ENCODE results near the gene KAT2B. TPM values are rescaled to one million over a fixed set of nuclear protein-coding genes. Genes with fewer than 3 reads are reported as not detected.

KAT2B gene
- total RNA-seq, 4 donors from 2014 or later = 12.8 to 52.1 (median 35.2) TPM

GRCh38 chr3:20185331-20185678, 145.1 kb downstream of the KAT2B start:
- no peak for TF ChIP-seq POLR2A (IDR thresholded peaks at IDR 0.05)
- no peak for TF ChIP-seq CTCF (IDR thresholded peaks at IDR 0.05)
- Histone ChIP-seq H3K4me3 (peak overlapping the region; percentile 50 to 67), H3K27ac (no peak overlapping the region), H3K36me3 (no peaks in the 10 kb centered on the region), H3K4me1 (no peaks in the 10 kb centered on the region), H3K9me3 (no peaks in the 10 kb centered on the region), H3K27me3 (no peaks in the 10 kb centered on the region)
- DNase-seq = no peak
- intact Hi-C loops (cut with DNase I; ENCODE audit: low total_unique reads) = no loop called here

GRCh38 chr3:20185679-20186599, 145.7 kb downstream of the KAT2B start, which contains the start of gene SGO1:
SGO1 (minus strand) TSS chr3:20186206; CDS start chr3:20184027, 2,179 bp downstream.
- intact Hi-C loops (cut with DNase I; ENCODE audit: low total_unique reads) = no loop called here
- no peaks in the 10 kb centered on the region for H3K36me3 ChIP-seq

GRCh38 chr3:20186600-20187004, 146.4 kb downstream of the KAT2B start:
- H3K9me3 ChIP-seq = no peaks in the 10 kb centered on the region
- intact Hi-C loops (cut with DNase I; ENCODE audit: low total_unique reads) = no loop called here
- TF ChIP-seq POLR2A (IDR thresholded peaks at IDR 0.05) = no peak
- no peak for TF ChIP-seq CTCF (IDR thresholded peaks at IDR 0.05)

More at GRCh38 chr3:20185679-20186599, 145.7 kb downstream of the KAT2B start, which contains the start of gene SGO1:
- TF ChIP-seq POLR2A (IDR thresholded peaks at IDR 0.05) (peak; percentile 80 to 88), CTCF (IDR thresholded peaks at IDR 0.05) (peak in 1 of 4 experiments; percentile 3)
- peak; percentile 99 for DNase-seq
- H3K27me3 ChIP-seq = no peaks in the 10 kb centered on the region
- H3K27ac ChIP-seq = peak within 1 kb of the TSS; percentile 94 to 95
- H3K4me3 ChIP-seq = peak within 1 kb of the TSS; percentile 50 to 67
- H3K4me1 ChIP-seq = no peaks in the 10 kb centered on the region
- no peaks in the 10 kb centered on the region for H3K9me3 ChIP-seq

GRCh38 chr3:20190991-20191390, 150.7 kb downstream of the KAT2B start:
- Histone ChIP-seq H3K27me3 (no peaks in the 10 kb centered on the region), H3K4me1 (no peaks in the 10 kb centered on the region), H3K27ac (no peak overlapping the region), H3K9me3 (no peaks in the 10 kb centered on the region), H3K36me3 (no peaks in the 10 kb centered on the region), H3K4me3 (no peak overlapping the region)
- intact Hi-C loops (cut with DNase I; ENCODE audit: low total_unique reads) = no loop called here
- DNase-seq = no peak
- TF ChIP-seq POLR2A (IDR thresholded peaks at IDR 0.05) (no peak), CTCF (IDR thresholded peaks at IDR 0.05) (no peak)

More at GRCh38 chr3:20186600-20187004, 146.4 kb downstream of the KAT2B start:
- no peaks in the 10 kb centered on the region for H3K4me1 ChIP-seq
- DNase-seq = no peak
- H3K27me3 ChIP-seq = no peaks in the 10 kb centered on the region
- no peaks in the 10 kb centered on the region for H3K36me3 ChIP-seq
- H3K4me3 ChIP-seq = peak overlapping the region; percentile 50 to 67
- peak overlapping the region; percentile 94 to 95 for H3K27ac ChIP-seq

DNA sequence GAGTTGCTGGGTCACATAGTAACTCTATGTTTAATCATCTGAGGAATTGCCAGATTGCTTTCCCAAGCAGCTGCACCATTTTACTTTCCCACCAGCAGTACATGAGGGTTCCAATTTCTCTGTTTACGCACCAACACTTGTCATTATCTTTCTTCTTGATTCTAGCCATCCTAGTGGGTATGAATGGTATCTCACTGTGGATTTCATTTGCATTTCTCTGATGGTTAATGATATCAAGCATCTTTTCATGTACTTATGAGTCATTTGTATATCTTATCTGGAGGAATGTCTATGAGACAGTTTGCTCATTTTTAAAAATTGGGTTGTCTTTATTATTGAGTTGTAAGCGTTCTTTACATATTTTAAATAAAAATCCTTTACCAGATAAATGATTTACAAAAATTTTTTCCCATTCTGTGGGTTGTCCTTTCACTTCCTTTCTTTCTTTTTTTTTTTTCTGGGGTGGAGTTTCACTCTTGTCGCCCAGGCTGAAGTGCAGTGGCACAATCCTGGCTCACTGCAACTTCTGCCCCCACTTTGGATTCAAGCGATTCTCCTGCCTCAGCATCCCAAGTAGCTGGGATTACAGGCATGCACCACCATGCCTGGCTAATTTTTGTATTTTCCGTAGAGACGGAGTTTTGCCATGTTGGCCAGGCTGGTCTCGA, 154.7 kb downstream of the KAT2B start:
- Histone ChIP-seq H3K27me3 (no peaks in the 10 kb centered on the region), H3K4me1 (no peaks in the 10 kb centered on the region), H3K27ac (no peak overlapping the region), H3K36me3 (no peaks in the 10 kb centered on the region), H3K9me3 (no peaks in the 10 kb centered on the region), H3K4me3 (no peak overlapping the region)
- no peak for DNase-seq
- intact Hi-C loops (cut with DNase I; ENCODE audit: low total_unique reads) = no loop called here
- TF ChIP-seq CTCF (IDR thresholded peaks at IDR 0.05) = no peak
- no peak for TF ChIP-seq POLR2A (IDR thresholded peaks at IDR 0.05)

Measured in uterus (tissue), 4 donors.